Measurements from ENCODE around the gene RRP36. TPM values are rescaled to one million over a fixed set of nuclear protein-coding genes. Genes with fewer than 3 reads are reported as not detected.

The RRP36 gene
- total and polyA plus RNA-seq, 4 donors, result 23.4 to 33.4 (median 26.2) TPM

DNA sequence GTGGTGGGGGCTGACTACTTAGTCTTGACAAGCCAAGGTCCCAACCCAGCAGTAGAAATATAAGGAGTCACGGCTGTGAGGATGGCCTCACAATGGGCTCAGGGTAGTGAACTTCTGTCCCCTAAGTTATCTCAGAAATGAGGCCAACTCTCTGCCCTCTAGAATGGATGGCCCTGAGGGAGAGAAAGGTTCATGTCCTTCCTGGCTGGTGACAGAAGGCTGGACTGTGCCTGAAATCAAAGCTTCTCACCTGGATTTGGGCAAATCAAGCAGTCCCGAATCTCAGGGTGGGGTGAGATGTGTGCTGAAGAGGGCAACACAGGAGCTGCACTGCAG lies 12.7 kb downstream of the RRP36 start:
- H3K9me3 ChIP-seq (ENCODE audit: control insufficient read depth in 4 of 4, low read length in 3 of 4), result no peaks in the 10 kb centered on the region
- H3K4me1 ChIP-seq (ENCODE audit: control insufficient read depth in 4 of 4, insufficient read depth in 4 of 4, low read length in 3 of 4), result peaks cover 2 to 12% (median 8%) of the 10 kb centered on the region in 4 donors
- no peak overlapping the region for H3K27ac ChIP-seq (ENCODE audit: low read depth in 1 of 2, low read length in 2 of 2)
- H3K4me3 ChIP-seq (ENCODE audit: low read depth in 1 of 3, low read length in 3 of 3), result no peak overlapping the region
- no peak for TF ChIP-seq NR2F2 (IDR thresholded peaks at IDR 0.05)
- no peak for TF ChIP-seq FOXA2 (IDR thresholded peaks at IDR 0.05)
- TF ChIP-seq, protein P1, sequence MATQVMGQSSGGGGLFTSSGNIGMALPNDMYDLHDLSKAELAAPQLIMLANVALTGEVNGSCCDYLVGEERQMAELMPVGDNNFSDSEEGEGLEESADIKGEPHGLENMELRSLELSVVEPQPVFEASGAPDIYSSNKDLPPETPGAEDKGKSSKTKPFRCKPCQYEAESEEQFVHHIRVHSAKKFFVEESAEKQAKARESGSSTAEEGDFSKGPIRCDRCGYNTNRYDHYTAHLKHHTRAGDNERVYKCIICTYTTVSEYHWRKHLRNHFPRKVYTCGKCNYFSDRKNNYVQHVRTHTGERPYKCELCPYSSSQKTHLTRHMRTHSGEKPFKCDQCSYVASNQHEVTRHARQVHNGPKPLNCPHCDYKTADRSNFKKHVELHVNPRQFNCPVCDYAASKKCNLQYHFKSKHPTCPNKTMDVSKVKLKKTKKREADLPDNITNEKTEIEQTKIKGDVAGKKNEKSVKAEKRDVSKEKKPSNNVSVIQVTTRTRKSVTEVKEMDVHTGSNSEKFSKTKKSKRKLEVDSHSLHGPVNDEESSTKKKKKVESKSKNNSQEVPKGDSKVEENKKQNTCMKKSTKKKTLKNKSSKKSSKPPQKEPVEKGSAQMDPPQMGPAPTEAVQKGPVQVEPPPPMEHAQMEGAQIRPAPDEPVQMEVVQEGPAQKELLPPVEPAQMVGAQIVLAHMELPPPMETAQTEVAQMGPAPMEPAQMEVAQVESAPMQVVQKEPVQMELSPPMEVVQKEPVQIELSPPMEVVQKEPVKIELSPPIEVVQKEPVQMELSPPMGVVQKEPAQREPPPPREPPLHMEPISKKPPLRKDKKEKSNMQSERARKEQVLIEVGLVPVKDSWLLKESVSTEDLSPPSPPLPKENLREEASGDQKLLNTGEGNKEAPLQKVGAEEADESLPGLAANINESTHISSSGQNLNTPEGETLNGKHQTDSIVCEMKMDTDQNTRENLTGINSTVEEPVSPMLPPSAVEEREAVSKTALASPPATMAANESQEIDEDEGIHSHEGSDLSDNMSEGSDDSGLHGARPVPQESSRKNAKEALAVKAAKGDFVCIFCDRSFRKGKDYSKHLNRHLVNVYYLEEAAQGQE (IDR thresholded peaks at IDR 0.05), result no peak
- TF ChIP-seq FOXA1 (IDR thresholded peaks at IDR 0.05), result no peak
- no peak for TF ChIP-seq YY1 (IDR thresholded peaks at IDR 0.05)
- TF ChIP-seq RXRA (IDR thresholded peaks at IDR 0.05), result no peak
- TF ChIP-seq HNF4G (IDR thresholded peaks at IDR 0.05), result no peak
- no peak for TF ChIP-seq GABPA (IDR thresholded peaks at IDR 0.05 in 1 of 2, conservative IDR thresholded peaks at IDR 0.05 in 1 of 2)
- TF ChIP-seq, protein P2, sequence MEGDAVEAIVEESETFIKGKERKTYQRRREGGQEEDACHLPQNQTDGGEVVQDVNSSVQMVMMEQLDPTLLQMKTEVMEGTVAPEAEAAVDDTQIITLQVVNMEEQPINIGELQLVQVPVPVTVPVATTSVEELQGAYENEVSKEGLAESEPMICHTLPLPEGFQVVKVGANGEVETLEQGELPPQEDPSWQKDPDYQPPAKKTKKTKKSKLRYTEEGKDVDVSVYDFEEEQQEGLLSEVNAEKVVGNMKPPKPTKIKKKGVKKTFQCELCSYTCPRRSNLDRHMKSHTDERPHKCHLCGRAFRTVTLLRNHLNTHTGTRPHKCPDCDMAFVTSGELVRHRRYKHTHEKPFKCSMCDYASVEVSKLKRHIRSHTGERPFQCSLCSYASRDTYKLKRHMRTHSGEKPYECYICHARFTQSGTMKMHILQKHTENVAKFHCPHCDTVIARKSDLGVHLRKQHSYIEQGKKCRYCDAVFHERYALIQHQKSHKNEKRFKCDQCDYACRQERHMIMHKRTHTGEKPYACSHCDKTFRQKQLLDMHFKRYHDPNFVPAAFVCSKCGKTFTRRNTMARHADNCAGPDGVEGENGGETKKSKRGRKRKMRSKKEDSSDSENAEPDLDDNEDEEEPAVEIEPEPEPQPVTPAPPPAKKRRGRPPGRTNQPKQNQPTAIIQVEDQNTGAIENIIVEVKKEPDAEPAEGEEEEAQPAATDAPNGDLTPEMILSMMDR (IDR thresholded peaks at IDR 0.05; ENCODE audit: low read depth, low read length, missing input control), result no peak
- TF ChIP-seq EGR1 (IDR thresholded peaks at IDR 0.05; ENCODE audit: low read depth in 2 of 2), result no peak
- H3K9ac ChIP-seq (ENCODE audit: low read depth in 1 of 2, low read length in 2 of 2), result no peak overlapping the region
- no peak for DNase-seq (ENCODE audit: low spot score)
- H3K36me3 ChIP-seq (ENCODE audit: control insufficient read depth in 4 of 4, insufficient read depth in 3 of 4, low read depth in 1 of 4, low read length in 3 of 4), result peaks cover 5 to 54% (median 40%) of the 10 kb centered on the region in 4 donors
- 94% methylated on average over 2 of the region's 2 CpGs for WGBS
- H3K27me3 ChIP-seq (ENCODE audit: control insufficient read depth in 4 of 4, insufficient read depth in 4 of 4, low read length in 3 of 4), result no peaks in the 10 kb centered on the region

DNA sequence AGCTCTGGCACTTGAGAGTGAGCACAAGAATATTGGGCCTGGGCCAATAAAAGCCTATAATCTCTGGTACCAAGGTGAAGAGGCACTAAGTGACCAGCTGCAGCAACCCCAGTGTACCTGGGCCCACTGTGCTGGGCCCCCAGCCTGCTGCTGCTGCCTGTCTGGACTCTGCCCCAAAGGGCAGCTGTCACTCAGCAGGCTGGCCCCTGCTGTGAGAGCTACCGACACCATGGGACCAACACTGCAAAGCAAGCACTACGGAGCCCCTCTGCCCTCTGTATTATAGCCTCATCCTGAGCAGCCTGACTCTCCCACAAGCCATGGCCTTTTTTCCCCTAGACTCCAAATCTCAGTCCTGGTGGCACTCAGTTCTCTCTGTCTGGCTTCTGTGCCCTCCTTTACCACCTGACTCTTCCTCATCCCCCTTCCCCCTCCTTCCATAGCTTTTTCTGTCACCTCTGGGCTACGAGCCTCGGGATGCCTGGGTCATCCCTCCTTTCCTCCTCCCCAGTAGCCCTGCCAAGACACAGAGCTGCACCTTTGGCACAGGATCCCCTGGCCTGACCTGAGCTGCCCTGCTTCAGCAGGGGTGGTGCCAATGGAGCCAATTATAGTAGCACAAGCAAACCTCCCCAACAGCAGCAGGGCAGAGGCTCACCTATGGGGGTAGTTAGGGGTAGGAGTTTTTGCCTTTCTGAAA lies 14.2 kb downstream of the RRP36 start:
- Histone ChIP-seq H3K36me3 (ENCODE audit: control insufficient read depth in 4 of 4, insufficient read depth in 3 of 4, low read depth in 1 of 4, low read length in 3 of 4) (peaks cover 0 to 51% (median 35%) of the 10 kb centered on the region in 4 donors), H3K9me3 (ENCODE audit: control insufficient read depth in 4 of 4, low read length in 3 of 4) (no peaks in the 10 kb centered on the region), H3K4me3 (ENCODE audit: low read depth in 1 of 3, low read length in 3 of 3) (no peak overlapping the region), H3K4me1 (ENCODE audit: control insufficient read depth in 4 of 4, insufficient read depth in 4 of 4, low read length in 3 of 4) (peaks cover 2 to 12% (median 8%) of the 10 kb centered on the region in 4 donors), H3K27me3 (ENCODE audit: control insufficient read depth in 4 of 4, insufficient read depth in 4 of 4, low read length in 3 of 4) (no peaks in the 10 kb centered on the region), H3K27ac (ENCODE audit: low read depth in 1 of 2, low read length in 2 of 2) (no peak overlapping the region), H3K9ac (ENCODE audit: low read depth in 1 of 2, low read length in 2 of 2) (no peak overlapping the region)
- 39% methylated on average over 4 of the region's 4 CpGs for WGBS
- no peak for TF ChIP-seq YY1 (IDR thresholded peaks at IDR 0.05)
- no peak for TF ChIP-seq TAF1 (conservative IDR thresholded peaks at IDR 0.05)
- TF ChIP-seq HNF4G (IDR thresholded peaks at IDR 0.05), result no peak
- no peak for TF ChIP-seq FOXA2 (IDR thresholded peaks at IDR 0.05)
- TF ChIP-seq, protein P2 (IDR thresholded peaks at IDR 0.05; ENCODE audit: low read depth, low read length, missing input control), result no peak
- TF ChIP-seq GABPA (IDR thresholded peaks at IDR 0.05 in 1 of 2, conservative IDR thresholded peaks at IDR 0.05 in 1 of 2), result no peak
- TF ChIP-seq, protein P1 (IDR thresholded peaks at IDR 0.05), result no peak
- TF ChIP-seq HNF4A (conservative IDR thresholded peaks at IDR 0.05), result no peak
- no peak for TF ChIP-seq FOXA1 (IDR thresholded peaks at IDR 0.05)
- no peak for TF ChIP-seq RXRA (IDR thresholded peaks at IDR 0.05)
- TF ChIP-seq RAD21 (IDR thresholded peaks at IDR 0.05), result no peak
- no peak for TF ChIP-seq JUND (IDR thresholded peaks at IDR 0.05)
- TF ChIP-seq SP1 (IDR thresholded peaks at IDR 0.05), result no peak
- TF ChIP-seq, protein P3, sequence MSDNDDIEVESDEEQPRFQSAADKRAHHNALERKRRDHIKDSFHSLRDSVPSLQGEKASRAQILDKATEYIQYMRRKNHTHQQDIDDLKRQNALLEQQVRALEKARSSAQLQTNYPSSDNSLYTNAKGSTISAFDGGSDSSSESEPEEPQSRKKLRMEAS (IDR thresholded peaks at IDR 0.05), result no peak
- TF ChIP-seq, protein P4, sequence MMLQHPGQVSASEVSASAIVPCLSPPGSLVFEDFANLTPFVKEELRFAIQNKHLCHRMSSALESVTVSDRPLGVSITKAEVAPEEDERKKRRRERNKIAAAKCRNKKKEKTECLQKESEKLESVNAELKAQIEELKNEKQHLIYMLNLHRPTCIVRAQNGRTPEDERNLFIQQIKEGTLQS (IDR thresholded peaks at IDR 0.05), result no peak
- DNase-seq (ENCODE audit: low spot score), result no peak
